HCT116 (cell line): ENCODE data around the gene APBB1IP. TPM values are rescaled to one million over a fixed set of nuclear protein-coding genes. Genes with fewer than 3 reads are reported as not detected.

Source experiments
- ATAC-seq: fragments of 200-7000 bp; cut with Tn5 transposase; 2 replicates; pipeline ENCODE4 v1.9.1; 2020; ENCODE audit warnings: mild to moderate bottlenecking, moderate library complexity
- BruUV-seq: library from RNA; stranded (reverse); fragments of 400-500 nt; replicated peaks from 2 replicates; lab custom pipeline; 2021; lab: Mats Ljungman, UMichigan
- CTCF ChIA-PET: fragments of 300-600 bp; sonication (Branson Sonifier 250); formaldehyde crosslinking; loops from one replicate; lab custom pipeline; 2021; ENCODE audit warnings: antibody characterized with exemption; lab: Charles Lee
- POLR2A ChIA-PET: fragments of 300-600, 350-600 bp; sonication (Branson Sonifier 250); formaldehyde crosslinking; loops from one replicate; lab custom pipeline; 2021; ENCODE audit warnings: antibody characterized with exemption; lab: Charles Lee
- RAD21 ChIA-PET, 2 experiments: fragments of 300-600 bp; sonication (Branson Sonifier 250); formaldehyde crosslinking; loops; one replicate each; lab custom pipeline; 2023; ENCODE audit warnings: low total read pairs in 2 of 2; ENCODE audit not compliant: uncharacterized antibody in 2 of 2, unreplicated experiment in 2 of 2, low non-redundant PET in 1 of 2; lab: Charles Lee
- DNase-seq: peaks from one replicate; pipeline ENCODE4 v3.0.0-alpha.2; 2010; ENCODE audit warnings: low read depth, low spot score
- H2AFZ ChIP-seq: fragments of 200-600 bp; shearing (Covaris generic), sonication (generic); 2 replicates; pipeline ENCODE4 v1.6.1; 2017; ENCODE audit warnings: low read depth, mixed run types, mixed read lengths, antibody characterized with exemption, low read length; ENCODE audit not compliant: poor library complexity, severe bottlenecking
- H3K27ac ChIP-seq: 2 replicates; pipeline ENCODE4 v1.5.1; 2012; ENCODE audit warnings: low read depth, low read length
- H3K27me3 ChIP-seq: fragments of 200-600 bp; sonication (generic); 2 replicates; pipeline ENCODE4 v1.6.1; 2016; ENCODE audit warnings: mixed run types, low read length, mixed read lengths; ENCODE audit not compliant: insufficient read depth
- H3K36me3 ChIP-seq, 2 experiments: fragments of 200-500 bp in 1 of 2; fragments of 200-600 bp in 1 of 2; sonication (Bioruptor generic) in 1 of 2; sonication (generic) in 1 of 2; 2 replicates each; pipeline versions ENCODE4 v1.5.1 to v1.6.1; 2014 to 2016; ENCODE audit warnings: low read length in 2 of 2, inconsistent platforms in 1 of 2, mixed read lengths in 1 of 2, mixed run types in 1 of 2; ENCODE audit not compliant: insufficient read depth in 2 of 2, control insufficient read depth in 1 of 2
- H3K4me1 ChIP-seq, 2 experiments: fragments of 200-600 bp in 1 of 2; sonication (generic) in 1 of 2; 2 replicates each; pipeline versions ENCODE4 v1.5.1 to v1.6.1; 2012 to 2017; ENCODE audit warnings: low read length in 2 of 2, inconsistent platforms in 1 of 2, mild to moderate bottlenecking in 1 of 2, mixed read lengths in 1 of 2, mixed run types in 1 of 2, moderate library complexity in 1 of 2; ENCODE audit not compliant: insufficient read depth in 2 of 2, control insufficient read depth in 1 of 2
- H3K4me2 ChIP-seq: fragments of 200-600 bp; sonication (generic); 2 replicates; pipeline ENCODE4 v1.6.1; 2017; ENCODE audit warnings: mixed run types, low read length, mixed read lengths
- H3K4me3 ChIP-seq, 2 experiments: fragments of 200-600 bp in 1 of 2; sonication (generic) in 1 of 2; replicated peaks in 1 of 2; 2 replicates each; pipeline ENCODE4 v1.5.1; 2011 to 2016; ENCODE audit warnings: low read length in 2 of 2, control low read depth in 1 of 2, low read depth in 1 of 2, mild to moderate bottlenecking in 1 of 2, mixed read lengths in 1 of 2, mixed run types in 1 of 2
- H3K79me2 ChIP-seq: fragments of 200-600 bp; sonication (generic); 2 replicates; pipeline ENCODE4 v1.6.1; 2017; ENCODE audit warnings: mild to moderate bottlenecking, mixed run types, low read length, moderate library complexity, mixed read lengths; ENCODE audit not compliant: insufficient read depth
- H3K9ac ChIP-seq: fragments of 200-600 bp; sonication (generic); 2 replicates; pipeline ENCODE4 v1.6.1; 2016; ENCODE audit warnings: low read length, mixed read lengths
- H3K9me2 ChIP-seq: fragments of 200-600 bp; sonication (generic), shearing (Covaris generic); 2 replicates; pipeline ENCODE4 v1.6.1; 2017; ENCODE audit warnings: mixed run types, mild to moderate bottlenecking, moderate library complexity; ENCODE audit not compliant: insufficient read depth
- H3K9me3 ChIP-seq, 2 experiments: fragments of 200-500 bp in 1 of 2; fragments of 200-600 bp in 1 of 2; sonication (Bioruptor generic) in 1 of 2; sonication (generic) in 1 of 2; 2 replicates each; pipeline ENCODE4 v1.6.1; 2014 to 2017; ENCODE audit warnings: low read length in 2 of 2, mixed read lengths in 2 of 2, inconsistent platforms in 1 of 2, low read depth in 1 of 2, mild to moderate bottlenecking in 1 of 2, mixed run types in 1 of 2, moderate library complexity in 1 of 2; ENCODE audit not compliant: control insufficient read depth in 1 of 2, insufficient read depth in 1 of 2
- H4K20me1 ChIP-seq: fragments of 200-600 bp; sonication (generic), shearing (Covaris generic); 2 replicates; pipeline ENCODE4 v1.6.1; 2017; ENCODE audit warnings: mixed run types, mild to moderate bottlenecking, moderate library complexity; ENCODE audit not compliant: insufficient read depth
- ATF3 ChIP-seq: IDR thresholded peaks from 2 replicates; pipeline ENCODE4 v1.6.1; 2012
- ELF1 ChIP-seq: IDR thresholded peaks from 2 replicates; pipeline ENCODE4 v1.6.1; 2012; ENCODE audit warnings: low read depth, borderline replicate concordance
- EZH2phosphoT487 ChIP-seq: fragments of 200-600 bp; IDR thresholded peaks from 2 replicates; pipeline ENCODE4 v1.6.1; 2018; ENCODE audit warnings: antibody characterized with exemption, borderline replicate concordance
- FOSL1 ChIP-seq: IDR thresholded peaks from 2 replicates; pipeline ENCODE4 v1.6.1; 2012; ENCODE audit warnings: low read depth
- SP1 ChIP-seq: IDR thresholded peaks from 2 replicates; pipeline ENCODE4 v1.6.1; 2012; ENCODE audit warnings: low read depth
- SRF ChIP-seq: IDR thresholded peaks from 2 replicates; pipeline ENCODE4 v1.6.1; 2012; ENCODE audit warnings: low read depth
- TCF7L2 ChIP-seq: IDR thresholded peaks from 2 replicates; pipeline ENCODE4 v1.7.0; 2011; ENCODE audit warnings: borderline replicate concordance, inconsistent platforms; ENCODE audit not compliant: insufficient read depth, insufficient read length; ENCODE audit errors: extremely low read depth
- YY1 ChIP-seq: IDR thresholded peaks from 2 replicates; pipeline ENCODE4 v1.6.1; 2011; ENCODE audit warnings: low read length, low read depth, moderate library complexity, mild to moderate bottlenecking; ENCODE audit not compliant: insufficient replicate concordance; ENCODE audit errors: extremely low read depth
- ZNF274 ChIP-seq: fragments of 200-500 bp; sonication (Bioruptor generic); IDR thresholded peaks from 2 replicates; pipeline ENCODE4 v1.6.1; 2014; ENCODE audit warnings: mild to moderate bottlenecking, low read depth, low read length, inconsistent platforms
- intact Hi-C: fragments of 100-400 bp; cut with micrococcal nuclease; formaldehyde crosslinking; loops from 2 replicates; pipeline ENCODE4 v1.10.0; 2022
- total RNA-seq: library from RNA; stranded (reverse); gene quantifications from one replicate; pipeline ENCODE4 v1.2.1, GENCODE V29; 2021; ENCODE audit not compliant: unreplicated experiment
- TF ChIP-seq, protein P1 (sequence below): IDR thresholded peaks from 2 replicates; pipeline ENCODE4 v1.6.1; 2011; ENCODE audit warnings: mild to moderate bottlenecking, low read length, moderate library complexity; ENCODE audit not compliant: insufficient replicate concordance; ENCODE audit errors: extremely low read depth
- TF ChIP-seq, protein P2 (sequence below): IDR thresholded peaks from 2 replicates; pipeline ENCODE4 v1.6.1; 2012

APBB1IP gene
- total RNA-seq, 1 experiment from 2014 or later: 0.27 TPM

DNA sequence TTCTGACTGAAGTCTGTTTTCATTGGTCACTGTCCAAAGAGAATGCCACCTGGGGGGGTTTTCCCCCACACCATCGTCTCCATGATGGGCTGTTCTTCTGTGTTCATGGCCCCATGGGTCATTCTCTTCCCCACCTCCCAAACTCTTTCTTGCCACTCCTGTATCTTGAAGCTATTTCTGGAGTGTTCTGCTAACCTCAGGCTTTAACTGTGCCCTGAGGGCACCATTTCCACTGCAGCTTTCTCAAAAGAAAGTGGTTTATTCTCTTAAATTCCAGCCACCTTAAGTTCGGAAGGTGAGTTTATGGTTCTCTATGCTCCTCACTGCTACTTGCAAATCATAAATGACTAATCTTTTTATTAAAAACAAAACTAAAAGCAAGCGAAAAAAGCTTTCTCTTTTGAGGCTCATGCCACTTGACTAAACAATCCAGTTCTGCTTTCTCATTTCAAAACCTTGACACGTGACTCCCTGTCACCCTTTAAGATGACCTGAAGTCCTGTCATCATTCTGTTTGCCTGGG, 7.4 kb upstream of the APBB1IP start (continued):
- TF ChIP-seq, protein P1, sequence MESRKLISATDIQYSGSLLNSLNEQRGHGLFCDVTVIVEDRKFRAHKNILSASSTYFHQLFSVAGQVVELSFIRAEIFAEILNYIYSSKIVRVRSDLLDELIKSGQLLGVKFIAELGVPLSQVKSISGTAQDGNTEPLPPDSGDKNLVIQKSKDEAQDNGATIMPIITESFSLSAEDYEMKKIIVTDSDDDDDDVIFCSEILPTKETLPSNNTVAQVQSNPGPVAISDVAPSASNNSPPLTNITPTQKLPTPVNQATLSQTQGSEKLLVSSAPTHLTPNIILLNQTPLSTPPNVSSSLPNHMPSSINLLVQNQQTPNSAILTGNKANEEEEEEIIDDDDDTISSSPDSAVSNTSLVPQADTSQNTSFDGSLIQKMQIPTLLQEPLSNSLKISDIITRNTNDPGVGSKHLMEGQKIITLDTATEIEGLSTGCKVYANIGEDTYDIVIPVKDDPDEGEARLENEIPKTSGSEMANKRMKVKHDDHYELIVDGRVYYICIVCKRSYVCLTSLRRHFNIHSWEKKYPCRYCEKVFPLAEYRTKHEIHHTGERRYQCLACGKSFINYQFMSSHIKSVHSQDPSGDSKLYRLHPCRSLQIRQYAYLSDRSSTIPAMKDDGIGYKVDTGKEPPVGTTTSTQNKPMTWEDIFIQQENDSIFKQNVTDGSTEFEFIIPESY: no peak
- TF ChIP-seq ATF3 (no peak), YY1 (no peak), ZNF274 (no peak)

- Histone ChIP-seq H3K79me2 (no peaks in the 10 kb centered on the region), H3K9me2 (no peaks in the 10 kb centered on the region), H3K4me2 (no peak overlapping the region), H3K4me3 (no peak overlapping the region), H3K4me1 (no peaks in the 10 kb centered on the region), H3K27me3 (peaks cover 9% of the 10 kb centered on the region; the same call in 1 of the 2 replicates), H3K27ac (no peak overlapping the region), H4K20me1 (no peaks in the 10 kb centered on the region), H3K36me3 (no peaks in the 10 kb centered on the region), H3K9ac (no peak overlapping the region), H3K9me3 (no peaks in the 10 kb centered on the region), H2AFZ (no peak overlapping the region)
- ChIA-PET RAD21 (no interaction called here), POLR2A (no interaction called here), CTCF (no interaction called here)
- no peak for DNase-seq
- TF ChIP-seq EZH2phosphoT487 (no peak), ATF3 (no peak), SRF (no peak), FOSL1 (no peak), TCF7L2 (no peak), ELF1 (no peak), SP1 (no peak)
- TF ChIP-seq, protein P1: no peak
- TF ChIP-seq, protein P2, sequence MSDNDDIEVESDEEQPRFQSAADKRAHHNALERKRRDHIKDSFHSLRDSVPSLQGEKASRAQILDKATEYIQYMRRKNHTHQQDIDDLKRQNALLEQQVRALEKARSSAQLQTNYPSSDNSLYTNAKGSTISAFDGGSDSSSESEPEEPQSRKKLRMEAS: no peak
- intact Hi-C loops: no loop called here
- no peak for ATAC-seq
- no TSS peak for BruUV-seq
Measured at GRCh38 chr10:26432938-26433337, 5.2 kb upstream of the APBB1IP start.
